Activated CD4-positive, alpha-beta memory T cell treated with anti-CD3 and anti-CD28 coated beads, Interleukin-2, amount 10 ng/mL, durations not matched to agents 7 days and 5 days (primary cell): ENCODE measurements around the gene GSTO2. TPM values are rescaled to one million over a fixed set of nuclear protein-coding genes. Genes with fewer than 3 reads are reported as not detected.

Source experiments
- CTCF ChIA-PET: fragments of 350-600 bp; sonication (Branson Sonifier 250); formaldehyde crosslinking; loops from one replicate; lab custom pipeline; 2021; ENCODE audit warnings: antibody characterized with exemption, inconsistent platforms; lab: Charles Lee
- POLR2A ChIA-PET: fragments of 350-600 bp; sonication (Branson Sonifier 250); formaldehyde crosslinking; loops from one replicate; lab custom pipeline; 2021; ENCODE audit warnings: antibody characterized with exemption; lab: Charles Lee
- DNase-seq: peaks from one replicate; pipeline ENCODE4 v3.0.0-alpha.2; 2020
- H3K27ac Mint-ChIP-seq: one replicate; pipeline ENCODE4 v1.8.0; 2021; ENCODE audit warnings: mild to moderate bottlenecking, mixed read lengths
- H3K27me3 Mint-ChIP-seq: one replicate; pipeline ENCODE4 v1.8.0; 2021; ENCODE audit warnings: mixed read lengths
- H3K36me3 Mint-ChIP-seq: one replicate; pipeline ENCODE4 v1.8.0; 2021; ENCODE audit warnings: low read depth, mixed read lengths
- H3K4me1 Mint-ChIP-seq: one replicate; pipeline ENCODE4 v1.8.0; 2021; ENCODE audit warnings: mixed read lengths
- H3K4me3 Mint-ChIP-seq: one replicate; pipeline ENCODE4 v1.8.0; 2021; ENCODE audit warnings: mild to moderate bottlenecking, mixed read lengths
- H3K9me3 Mint-ChIP-seq: one replicate; pipeline ENCODE4 v1.8.0; 2021; ENCODE audit warnings: mixed read lengths
- total RNA-seq, 2 experiments: library from RNA; stranded (reverse); gene quantifications; one replicate each; pipeline ENCODE4 v1.2.3, GENCODE V29; 2021

Gene GSTO2
- total RNA-seq: 1 to 10 TPM in 1 of 2 experiments, under 1 TPM in 1; 0.88 to 1.8 TPM

DNA sequence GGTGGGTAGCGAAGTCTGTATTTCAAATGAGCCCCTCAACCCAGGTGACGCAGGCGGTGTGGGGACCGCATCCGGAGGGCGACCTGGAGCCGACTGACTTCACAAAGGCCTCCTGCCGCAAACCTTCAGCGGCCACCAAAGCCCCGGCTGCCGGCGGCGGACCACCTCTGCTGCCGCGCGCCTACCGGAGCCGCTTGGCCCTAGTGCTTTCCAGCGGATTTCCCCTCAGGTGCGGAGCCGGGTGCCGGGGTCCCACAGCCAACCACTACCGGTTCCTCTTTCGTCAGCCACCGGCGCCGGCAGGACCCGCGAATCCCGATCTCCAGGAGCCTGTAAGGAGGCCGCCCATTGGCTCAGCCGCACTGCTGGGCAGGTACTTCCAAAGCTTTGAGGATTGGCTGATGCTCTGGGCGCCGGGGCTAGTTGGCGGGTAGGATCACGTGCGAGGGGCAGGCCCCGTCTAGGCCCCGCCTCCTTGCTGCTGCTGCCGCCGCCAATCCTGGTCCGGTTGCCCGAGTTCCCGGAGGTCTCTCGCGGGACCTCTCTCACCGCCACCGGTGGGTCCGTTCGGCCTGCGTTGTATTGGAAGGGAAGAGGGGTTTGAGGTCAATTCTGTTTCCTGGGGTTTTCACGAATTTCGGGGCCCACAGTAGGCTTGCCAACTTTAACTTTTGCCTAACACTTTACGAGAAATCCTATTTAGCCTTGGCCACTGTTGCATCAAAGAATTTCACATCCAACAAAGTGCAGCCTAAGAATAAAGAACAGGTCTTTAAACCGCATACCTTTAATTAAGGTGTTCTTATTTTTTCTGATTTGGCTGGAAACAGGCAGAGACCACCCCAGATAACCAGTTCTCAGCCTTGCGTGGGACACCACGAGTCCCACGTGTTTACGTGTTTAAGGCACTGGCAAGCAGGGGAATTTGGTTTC is at the start of gene GSTO2:
TSS of gene GSTO2 (plus strand) at position 472 of the 933 bp plus-strand sequence. CDS start 5,732 bp downstream, outside the sequence.
- DNase-seq: peak; percentile 99
- Mint-ChIP-seq H3K27me3 (no peaks in the 10 kb centered on the region), H3K9me3 (no peaks in the 10 kb centered on the region), H3K4me1 (peaks cover 42% of the 10 kb centered on the region), H3K27ac (peak within 1 kb of the TSS; percentile 93), H3K36me3 (peaks cover 43% of the 10 kb centered on the region), H3K4me3 (peak within 1 kb of the TSS; percentile 84)
- ChIA-PET CTCF (interaction anchor here (0.7 to 2.3 kb wide), 8 partner anchors 15 to 85 kb away, joined by 3 to 7 read pairs (median 4); partner anchors contain the start of genes CFAP58, GSTO1 and ITPRIP), POLR2A (interaction anchor here (0.6 to 5.1 kb wide), 17 partner anchors 9 to 378 kb away, joined by 3 to 62 read pairs (median 5); partner anchors contain the start of genes CFAP43, CFAP58, GSTO1 and ITPRIP)

DNA sequence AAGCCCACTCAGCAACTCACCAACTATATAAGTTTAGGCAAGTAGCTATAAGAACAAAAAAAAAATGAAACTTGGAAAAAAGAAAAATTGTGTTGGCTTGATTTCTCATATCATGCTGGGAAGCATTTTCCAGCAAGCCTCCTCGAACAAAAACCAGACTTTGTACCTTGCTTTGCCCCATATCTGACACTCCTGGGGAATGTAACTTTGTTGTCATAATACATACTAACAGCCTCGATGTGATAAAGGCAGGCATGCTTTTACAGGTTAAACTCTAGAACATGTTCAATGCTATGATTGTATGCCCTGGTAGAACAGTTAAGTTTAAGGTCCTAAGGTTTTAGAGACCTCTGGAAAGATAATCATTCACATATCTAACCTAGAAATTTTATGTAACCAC is 48.5 kb upstream of the GSTO2 start:
- no peaks in the 10 kb centered on the region for H3K36me3 Mint-ChIP-seq
- CTCF ChIA-PET: interaction anchor here (1.2 kb wide), 1 partner anchor 9 kb away, joined by 3 read pairs; no protein-coding TSS in a partner anchor
- no peaks in the 10 kb centered on the region for H3K9me3 Mint-ChIP-seq

DNA sequence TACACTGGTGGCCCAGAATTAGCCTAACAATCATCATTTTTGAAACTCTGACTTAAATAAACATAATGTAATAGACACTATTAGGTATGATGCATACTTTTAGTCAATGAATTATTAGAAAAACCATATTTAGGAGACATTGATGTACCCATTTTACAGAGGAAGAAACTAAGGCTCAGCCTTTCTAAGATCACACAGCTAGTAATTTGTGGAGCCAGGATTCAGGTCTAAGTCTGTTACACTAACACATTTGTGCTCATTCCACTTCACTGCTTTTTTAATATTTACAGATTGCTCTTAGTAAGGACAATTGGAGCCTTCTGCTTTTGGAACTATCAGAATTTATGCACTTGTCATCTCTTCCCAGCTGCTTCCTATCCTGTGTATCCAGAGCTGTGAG is 45.7 kb upstream of the GSTO2 start:
- Mint-ChIP-seq H3K36me3 (no peaks in the 10 kb centered on the region), H3K9me3 (no peaks in the 10 kb centered on the region), H3K4me1 (peaks cover 6% of the 10 kb centered on the region), H3K27ac (no peak overlapping the region), H3K27me3 (peaks cover 27% of the 10 kb centered on the region), H3K4me3 (no peak overlapping the region)
- CTCF ChIA-PET: no interaction called here
- POLR2A ChIA-PET: no interaction called here
- no peak for DNase-seq

More for the DNA sequence above, 48.5 kb upstream of the GSTO2 start:
- Mint-ChIP-seq H3K27me3 (peaks cover 21% of the 10 kb centered on the region), H3K27ac (no peak overlapping the region), H3K4me1 (peaks cover 6% of the 10 kb centered on the region), H3K4me3 (no peak overlapping the region)
- POLR2A ChIA-PET: interaction anchor here (0.9 kb wide), 1 partner anchor 99 kb away, joined by 3 read pairs; the partner anchor contains the start of gene SFR1
- no peak for DNase-seq

DNA sequence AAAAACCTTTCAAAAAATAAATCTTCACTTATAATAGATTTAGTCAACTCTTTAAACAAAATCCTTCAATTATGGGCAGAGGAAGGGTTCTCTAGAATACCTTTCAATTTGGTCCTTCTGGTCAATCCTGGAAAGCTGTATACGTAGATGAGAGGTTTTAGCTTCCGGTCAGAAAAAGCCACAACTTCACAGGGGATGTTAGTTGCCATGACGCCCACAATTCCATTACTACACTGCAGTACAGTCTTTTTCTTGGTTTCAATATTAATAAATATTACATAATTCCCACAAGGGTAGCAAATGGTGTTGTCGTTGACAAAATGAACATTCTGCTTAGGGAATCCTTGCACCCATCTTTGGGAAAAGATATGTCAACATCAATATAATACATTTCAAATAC is 38.5 kb upstream of the GSTO2 start:
- peaks cover 30% of the 10 kb centered on the region for H3K27me3 Mint-ChIP-seq
- no peak for DNase-seq
- peaks cover 17% of the 10 kb centered on the region for H3K4me1 Mint-ChIP-seq
- POLR2A ChIA-PET: interaction anchor here (1.0 kb wide), 1 partner anchor 108 kb away, joined by 3 read pairs; no protein-coding TSS in a partner anchor
- CTCF ChIA-PET: interaction anchor here (0.8 kb wide), 1 partner anchor 9 kb away, joined by 3 read pairs; no protein-coding TSS in a partner anchor
- H3K4me3 Mint-ChIP-seq: no peak overlapping the region
- peaks cover 2% of the 10 kb centered on the region for H3K36me3 Mint-ChIP-seq
- peaks cover 5% of the 10 kb centered on the region for H3K9me3 Mint-ChIP-seq
- no peak overlapping the region for H3K27ac Mint-ChIP-seq

DNA sequence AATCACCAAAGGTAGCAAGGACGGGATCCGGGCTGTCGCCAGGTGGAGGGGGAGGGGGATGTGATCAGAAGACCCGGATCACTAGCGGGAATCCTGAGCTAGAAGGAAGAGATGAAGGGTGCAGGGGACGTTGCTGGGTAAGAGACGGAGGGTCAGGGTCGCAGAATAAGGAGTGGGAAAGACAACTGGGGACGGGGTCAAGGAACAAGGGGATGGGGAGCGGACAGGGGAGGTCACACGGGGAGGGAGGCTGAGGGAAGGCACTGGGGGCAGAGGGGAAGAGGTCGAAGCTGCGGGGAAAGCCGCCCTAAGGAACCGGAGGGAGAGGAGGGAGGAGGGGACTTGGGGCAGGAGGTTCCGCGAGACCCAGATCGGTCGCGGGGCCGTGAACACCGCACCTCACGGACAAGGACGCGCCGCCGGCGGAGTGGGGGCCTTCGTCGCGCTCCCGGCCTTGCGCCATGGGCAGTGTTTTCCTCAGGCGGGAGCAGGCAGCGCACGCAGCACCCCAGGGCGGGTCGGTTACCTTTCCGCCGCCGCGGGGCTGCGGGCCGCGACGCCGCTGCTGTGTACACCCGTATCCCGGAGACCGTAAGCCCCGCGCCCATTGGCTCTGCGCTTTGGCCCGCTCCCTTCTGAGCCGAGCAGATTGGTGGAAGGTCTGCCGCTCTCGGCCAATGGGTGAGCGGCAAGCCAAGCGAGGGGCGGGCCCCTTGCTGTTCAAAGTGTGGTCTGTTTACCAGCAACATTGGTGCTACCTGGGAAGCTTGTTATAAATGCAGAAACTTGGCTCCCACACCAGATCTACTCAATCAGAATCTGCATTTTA is 37.0 kb upstream of the GSTO2 start, which contains the start of gene CFAP43:
TSS of gene CFAP43 (minus strand) at position 581 of the 829 bp plus-strand sequence. CDS start at position 463, 118 bp downstream.
- H3K36me3 Mint-ChIP-seq: peaks cover 2% of the 10 kb centered on the region
- peaks cover 17% of the 10 kb centered on the region for H3K4me1 Mint-ChIP-seq
- CTCF ChIA-PET: interaction anchor here (1.0 to 1.4 kb wide), 2 partner anchors 43 to 64 kb away, joined by 3 to 4 read pairs; no protein-coding TSS in a partner anchor

DNA sequence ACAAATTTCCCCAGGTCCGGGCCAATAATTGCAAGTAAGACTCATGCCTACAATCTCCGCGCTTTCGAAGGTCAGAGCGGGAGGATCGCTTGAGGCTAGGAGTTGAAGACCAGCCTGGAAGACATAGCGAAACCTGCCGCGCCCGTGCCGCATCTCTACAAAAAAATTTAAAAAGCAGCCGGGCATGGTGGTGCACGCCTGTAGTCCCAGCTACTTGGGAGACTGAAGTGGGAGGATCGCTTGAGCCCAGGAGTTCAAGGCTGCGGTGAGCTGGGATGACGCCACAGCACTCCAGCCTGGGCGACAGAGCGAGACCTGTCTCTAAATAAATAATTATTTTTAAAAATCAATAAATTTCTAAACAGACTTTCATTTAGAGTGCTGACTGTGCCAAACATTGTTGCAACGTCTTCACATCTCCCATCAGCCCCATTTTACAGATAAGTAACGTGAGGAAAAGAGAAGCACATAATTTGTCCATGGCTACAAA is 36.3 kb upstream of the GSTO2 start:
- Mint-ChIP-seq H3K4me1 (peaks cover 17% of the 10 kb centered on the region), H3K27me3 (peaks cover 43% of the 10 kb centered on the region), H3K27ac (no peak overlapping the region), H3K4me3 (peak overlapping the region; percentile 86), H3K9me3 (peaks cover 12% of the 10 kb centered on the region), H3K36me3 (peaks cover 2% of the 10 kb centered on the region)
- DNase-seq: no peak
- CTCF ChIA-PET: interaction anchor here (0.8 to 1.4 kb wide), 3 partner anchors 42 to 111 kb away, joined by 3 to 4 read pairs (median 3); partner anchors contain the start of gene SFR1
- POLR2A ChIA-PET: interaction anchor here (0.6 to 2.2 kb wide), 8 partner anchors 14 to 111 kb away, joined by 3 to 16 read pairs (median 4); partner anchors contain the start of genes GSTO1, GSTO2 and SFR1

More for the DNA sequence above, 37.0 kb upstream of the GSTO2 start, which contains the start of gene CFAP43:
- Mint-ChIP-seq H3K4me3 (peak within 1 kb of the TSS; percentile 86), H3K27ac (peak within 1 kb of the TSS; percentile 63), H3K27me3 (peaks cover 39% of the 10 kb centered on the region), H3K9me3 (peaks cover 12% of the 10 kb centered on the region)
- DNase-seq: peak; percentile 99
- POLR2A ChIA-PET: interaction anchor here (0.6 to 2.2 kb wide), 6 partner anchors 14 to 110 kb away, joined by 3 to 16 read pairs (median 6); partner anchors contain the start of genes GSTO1, GSTO2 and SFR1

DNA sequence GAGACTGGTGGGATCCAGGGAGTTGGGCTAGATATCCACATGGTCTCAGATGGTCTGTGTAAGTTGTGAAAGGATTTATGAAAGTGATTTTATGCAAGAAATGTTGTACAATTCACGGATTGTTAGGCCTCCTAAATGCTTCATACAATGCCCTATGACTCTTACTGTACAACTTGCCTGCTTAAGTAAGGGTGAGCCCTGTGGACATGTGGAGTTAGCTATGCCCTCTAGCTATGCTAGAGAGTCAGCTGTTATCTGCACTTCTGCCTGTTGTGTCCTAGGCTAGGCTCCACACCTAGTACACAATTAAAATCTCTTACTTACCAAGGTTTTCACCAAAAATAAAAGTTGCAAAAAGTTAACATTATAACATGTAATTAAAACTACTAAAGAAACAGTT is 35.2 kb upstream of the GSTO2 start:
- ChIA-PET POLR2A (interaction anchor here (0.8 kb wide), 1 partner anchor 105 kb away, joined by 3 read pairs; the partner anchor contains the start of gene ITPRIP), CTCF (no interaction called here)

DNA sequence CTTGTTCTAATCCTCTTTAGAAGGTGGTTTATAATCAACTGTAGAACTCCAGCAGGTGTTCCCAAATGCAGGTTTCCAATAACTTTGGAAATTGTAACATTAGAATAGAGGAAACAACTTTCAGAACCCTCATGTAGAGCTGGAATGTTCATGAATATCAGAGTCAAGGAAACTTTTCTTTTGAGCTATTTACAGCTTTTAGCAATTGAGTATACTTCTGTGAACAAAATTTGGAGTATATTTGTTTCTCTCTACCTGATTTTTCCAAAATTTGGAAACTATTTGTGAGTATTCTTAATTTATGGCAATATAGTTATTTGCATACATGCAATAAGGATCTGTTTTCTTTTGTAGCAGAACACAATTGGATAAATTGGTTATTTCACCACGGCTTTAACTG is 34.0 kb upstream of the GSTO2 start:
- H3K27ac Mint-ChIP-seq: no peak overlapping the region
- POLR2A ChIA-PET: no interaction called here
- peaks cover 17% of the 10 kb centered on the region for H3K4me1 Mint-ChIP-seq

More for the DNA sequence above, 35.2 kb upstream of the GSTO2 start:
- Mint-ChIP-seq H3K4me3 (peak overlapping the region; percentile 50), H3K4me1 (peaks cover 17% of the 10 kb centered on the region), H3K27me3 (peaks cover 46% of the 10 kb centered on the region), H3K9me3 (peaks cover 12% of the 10 kb centered on the region), H3K27ac (no peak overlapping the region), H3K36me3 (peaks cover 2% of the 10 kb centered on the region)
- DNase-seq: no peak

DNA sequence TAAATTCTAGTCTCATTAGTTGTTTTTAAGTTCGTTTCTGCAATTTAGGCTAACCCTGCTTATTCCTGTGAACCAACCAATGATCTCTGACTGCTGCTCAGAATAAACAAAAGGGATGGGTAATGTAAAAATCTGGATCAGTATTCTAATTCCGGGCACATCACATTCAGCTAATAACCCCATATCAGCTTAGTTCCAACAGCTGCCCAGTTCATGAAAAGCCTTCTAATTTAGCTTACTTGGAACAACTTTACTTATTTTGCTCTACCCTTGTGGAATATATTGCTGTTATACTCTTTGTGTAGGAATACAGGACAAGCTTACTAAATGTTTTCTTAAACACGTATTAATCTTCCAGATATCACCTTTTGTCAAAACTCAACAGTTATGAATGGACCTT is 33.2 kb upstream of the GSTO2 start:
- Mint-ChIP-seq H3K36me3 (peaks cover 2% of the 10 kb centered on the region), H3K27ac (no peak overlapping the region), H3K4me1 (peaks cover 15% of the 10 kb centered on the region), H3K9me3 (peaks cover 12% of the 10 kb centered on the region), H3K27me3 (peaks cover 58% of the 10 kb centered on the region), H3K4me3 (no peak overlapping the region)
- no peak for DNase-seq
- ChIA-PET CTCF (no interaction called here), POLR2A (no interaction called here)

More for the DNA sequence above, 34.0 kb upstream of the GSTO2 start:
- peaks cover 2% of the 10 kb centered on the region for H3K36me3 Mint-ChIP-seq
- H3K27me3 Mint-ChIP-seq: peaks cover 52% of the 10 kb centered on the region
- no peak overlapping the region for H3K4me3 Mint-ChIP-seq
- peaks cover 12% of the 10 kb centered on the region for H3K9me3 Mint-ChIP-seq
- CTCF ChIA-PET: no interaction called here
- DNase-seq: no peak

DNA sequence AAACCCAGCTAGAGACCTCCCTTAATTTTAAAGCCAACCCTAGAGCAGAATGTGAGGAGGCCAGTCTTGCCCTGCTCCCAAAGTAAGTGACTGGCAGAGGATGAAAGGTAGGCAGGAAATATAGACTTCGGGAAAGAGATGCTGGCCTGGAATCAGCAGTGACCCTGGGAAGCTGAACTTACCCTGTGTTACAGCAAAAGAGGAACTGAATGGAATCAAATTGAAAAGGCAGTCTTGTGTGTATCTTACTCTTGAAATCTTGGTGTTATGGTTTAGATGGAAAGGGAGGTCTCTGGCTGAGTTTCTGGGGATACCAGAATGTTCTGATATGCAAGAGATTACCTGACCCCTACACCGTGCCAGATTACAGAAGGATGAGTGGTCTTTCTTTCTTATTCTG is 28.9 kb upstream of the GSTO2 start:
- Mint-ChIP-seq H3K27me3 (peaks cover 54% of the 10 kb centered on the region), H3K36me3 (peaks cover 5% of the 10 kb centered on the region), H3K4me1 (no peaks in the 10 kb centered on the region), H3K27ac (no peak overlapping the region), H3K9me3 (peaks cover 13% of the 10 kb centered on the region), H3K4me3 (no peak overlapping the region)
- no peak for DNase-seq
- CTCF ChIA-PET: no interaction called here
- POLR2A ChIA-PET: no interaction called here

DNA sequence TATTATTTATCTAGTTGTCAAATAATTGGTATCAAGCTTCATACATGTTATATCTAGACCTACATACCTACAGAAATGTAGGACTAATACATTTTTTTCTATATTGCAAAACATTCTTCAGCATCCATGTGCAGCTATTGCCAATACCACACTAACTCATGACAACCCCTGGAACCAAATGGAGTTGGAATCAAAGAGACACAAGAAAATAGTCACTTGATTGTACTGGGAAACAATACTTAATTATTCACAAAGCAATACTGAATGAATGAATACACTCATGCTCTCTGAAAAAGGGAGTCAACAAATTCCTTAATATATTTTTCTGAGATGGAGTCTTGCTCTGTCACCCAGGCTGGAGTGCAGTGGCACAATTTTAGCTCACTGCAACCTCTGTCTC is 26.4 kb upstream of the GSTO2 start:
- peaks cover 32% of the 10 kb centered on the region for H3K27me3 Mint-ChIP-seq
- H3K27ac Mint-ChIP-seq: no peak overlapping the region
- ChIA-PET POLR2A (no interaction called here), CTCF (interaction anchor here (0.6 to 2.2 kb wide), 3 partner anchors 32 to 79 kb away, joined by 4 to 6 read pairs (median 5); no protein-coding TSS in a partner anchor)
- H3K9me3 Mint-ChIP-seq: peaks cover 7% of the 10 kb centered on the region
- no peak for DNase-seq
- H3K4me1 Mint-ChIP-seq: peaks cover 18% of the 10 kb centered on the region
- no peak overlapping the region for H3K4me3 Mint-ChIP-seq
- peaks cover 9% of the 10 kb centered on the region for H3K36me3 Mint-ChIP-seq
